Smooth muscle cell (in vitro differentiated cells): ENCODE data around the gene GSN. TPM values are rescaled to one million over a fixed set of nuclear protein-coding genes. Genes with fewer than 3 reads are reported as not detected.

Source experiments
- DNase-seq: peaks from one replicate; lab custom pipeline; 2025; ENCODE audit not compliant: unreplicated experiment; lab: John Stamatoyannopoulos, UW
- H2AFZ ChIP-seq: fragments of 200-600 bp; sonication (generic); 2 replicates; pipeline ENCODE4 v1.6.0; 2016; ENCODE audit warnings: antibody characterized with exemption, low read depth, mild to moderate bottlenecking
- H3F3A ChIP-seq: fragments of 200-600 bp; sonication (generic); 2 replicates; pipeline ENCODE4 v1.6.0; 2017; ENCODE audit warnings: antibody characterized with exemption, low read depth
- H3K27ac ChIP-seq: fragments of 200-600 bp; sonication (generic); 2 replicates; pipeline ENCODE4 v1.5.1; 2016; ENCODE audit warnings: low read depth, mild to moderate bottlenecking
- H3K27me3 ChIP-seq: fragments of 200-600 bp; sonication (generic); 2 replicates; pipeline ENCODE4 v1.6.1; 2016; ENCODE audit warnings: low read depth, mild to moderate bottlenecking
- H3K36me3 ChIP-seq: fragments of 200-600 bp; sonication (generic); 2 replicates; pipeline ENCODE4 v1.5.1; 2016; ENCODE audit warnings: low read depth
- H3K4me1 ChIP-seq: fragments of 200-600 bp; sonication (generic); 2 replicates; pipeline ENCODE4 v1.5.1; 2016; ENCODE audit warnings: low read depth
- H3K4me2 ChIP-seq: fragments of 200-600 bp; sonication (generic); 2 replicates; pipeline ENCODE4 v1.6.0; 2016; ENCODE audit warnings: mild to moderate bottlenecking
- H3K4me3 ChIP-seq: fragments of 200-600 bp; sonication (generic); 2 replicates; pipeline ENCODE4 v1.5.1; 2016; ENCODE audit warnings: mild to moderate bottlenecking
- H3K79me2 ChIP-seq: fragments of 200-600 bp; sonication (generic); 2 replicates; pipeline ENCODE4 v1.6.0; 2016; ENCODE audit warnings: low read depth, mild to moderate bottlenecking
- H3K9ac ChIP-seq: fragments of 200-600 bp; sonication (generic); 2 replicates; pipeline ENCODE4 v1.6.0; 2016; ENCODE audit warnings: low read depth
- H3K9me3 ChIP-seq: fragments of 200-600 bp; sonication (generic); replicated peaks from 2 replicates; pipeline ENCODE4 v1.5.1; 2016; ENCODE audit warnings: low read depth
- H4K20me1 ChIP-seq: fragments of 200-600 bp; sonication (generic); 2 replicates; pipeline ENCODE4 v1.6.0; 2016; ENCODE audit warnings: low read depth
- polyA plus RNA-seq: library from polyadenylated mRNA; unstranded; fragments of >200 nt; fragmentation: Nextera tagmentation; extraction: Ambion mirVana; gene quantifications from 2 replicates; pipeline ENCODE4 v1.2.1, GENCODE V29; 2016
- total RNA-seq: library from RNA; depleted of rRNA; stranded (reverse); fragments of >200 nt; gene quantifications from 2 replicates; pipeline ENCODE4 v1.2.3, GENCODE V29; 2014
- TF ChIP-seq, protein P1 (sequence below): fragments of 200-600 bp; sonication (generic); IDR thresholded peaks from 2 replicates; pipeline ENCODE4 v1.5.1; 2017; ENCODE audit warnings: borderline replicate concordance, mild to moderate bottlenecking, antibody characterized with exemption; ENCODE audit not compliant: insufficient read depth, poor library complexity, severe bottlenecking

GSN gene
- total and polyA plus RNA-seq, 2 experiments from 2014 or later = 337 to 685 TPM

- TF ChIP-seq, protein P1, sequence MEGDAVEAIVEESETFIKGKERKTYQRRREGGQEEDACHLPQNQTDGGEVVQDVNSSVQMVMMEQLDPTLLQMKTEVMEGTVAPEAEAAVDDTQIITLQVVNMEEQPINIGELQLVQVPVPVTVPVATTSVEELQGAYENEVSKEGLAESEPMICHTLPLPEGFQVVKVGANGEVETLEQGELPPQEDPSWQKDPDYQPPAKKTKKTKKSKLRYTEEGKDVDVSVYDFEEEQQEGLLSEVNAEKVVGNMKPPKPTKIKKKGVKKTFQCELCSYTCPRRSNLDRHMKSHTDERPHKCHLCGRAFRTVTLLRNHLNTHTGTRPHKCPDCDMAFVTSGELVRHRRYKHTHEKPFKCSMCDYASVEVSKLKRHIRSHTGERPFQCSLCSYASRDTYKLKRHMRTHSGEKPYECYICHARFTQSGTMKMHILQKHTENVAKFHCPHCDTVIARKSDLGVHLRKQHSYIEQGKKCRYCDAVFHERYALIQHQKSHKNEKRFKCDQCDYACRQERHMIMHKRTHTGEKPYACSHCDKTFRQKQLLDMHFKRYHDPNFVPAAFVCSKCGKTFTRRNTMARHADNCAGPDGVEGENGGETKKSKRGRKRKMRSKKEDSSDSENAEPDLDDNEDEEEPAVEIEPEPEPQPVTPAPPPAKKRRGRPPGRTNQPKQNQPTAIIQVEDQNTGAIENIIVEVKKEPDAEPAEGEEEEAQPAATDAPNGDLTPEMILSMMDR = no peak
- Histone ChIP-seq H3K4me2 (no peak overlapping the region), H3K4me3 (no peak overlapping the region), H3K27ac (no peak overlapping the region), H2AFZ (no peak overlapping the region), H4K20me1 (no peaks in the 10 kb centered on the region), H3K36me3 (no peaks in the 10 kb centered on the region), H3F3A (no peaks in the 10 kb centered on the region), H3K4me1 (no peaks in the 10 kb centered on the region), H3K27me3 (no peaks in the 10 kb centered on the region), H3K79me2 (no peaks in the 10 kb centered on the region), H3K9me3 (no peaks in the 10 kb centered on the region), H3K9ac (no peak overlapping the region)
- no peak for DNase-seq
Observed at GRCh38 chr9:121380846-121381245, 112.9 kb downstream of the GSN start.

Other genes with a start within 250 kb of the GSN start
- gene C5, start 217.9 kb upstream of the GSN start, total RNA-seq = 0.76 and 4.4 TPM in 2 replicates
- gene C5, start 217.9 kb upstream of the GSN start, polyA plus RNA-seq = 0.19 and 0.57 TPM in 2 replicates
- gene CNTRL, start 193.2 kb upstream of the GSN start, total RNA-seq = 9.1 and 9.5 TPM in 2 replicates
- 2.8 and 3.6 TPM in 2 replicates for gene CNTRL, start 193.2 kb upstream of the GSN start, polyA plus RNA-seq
- gene RAB14, start 66.3 kb upstream of the GSN start, total RNA-seq = 49.8 and 51.4 TPM in 2 replicates
- gene RAB14, start 66.3 kb upstream of the GSN start, polyA plus RNA-seq = 49.3 and 54.4 TPM in 2 replicates
- 171 and 187 TPM in 2 replicates for gene STOM, start 102.1 kb downstream of the GSN start, total RNA-seq
- gene STOM, start 102.1 kb downstream of the GSN start, polyA plus RNA-seq = 105 and 136 TPM in 2 replicates
- 0.22 TPM in 1 of 2 replicates, not detected in the other for gene GGTA1, start 231.7 kb downstream of the GSN start, total RNA-seq
- 0.38 and 0.73 TPM in 2 replicates for gene GGTA1, start 231.7 kb downstream of the GSN start, polyA plus RNA-seq